LNCAP (cell line): ENCODE data around the gene CACNG8.

Source experiments
- TF ChIP-seq, protein P1 (sequence below): fragments of 450-650 bp; IDR thresholded peaks from 2 replicates; pipeline ENCODE4 v1.5.1; 2017; ENCODE audit warnings: mild to moderate bottlenecking

Gene CACNG8

DNA sequence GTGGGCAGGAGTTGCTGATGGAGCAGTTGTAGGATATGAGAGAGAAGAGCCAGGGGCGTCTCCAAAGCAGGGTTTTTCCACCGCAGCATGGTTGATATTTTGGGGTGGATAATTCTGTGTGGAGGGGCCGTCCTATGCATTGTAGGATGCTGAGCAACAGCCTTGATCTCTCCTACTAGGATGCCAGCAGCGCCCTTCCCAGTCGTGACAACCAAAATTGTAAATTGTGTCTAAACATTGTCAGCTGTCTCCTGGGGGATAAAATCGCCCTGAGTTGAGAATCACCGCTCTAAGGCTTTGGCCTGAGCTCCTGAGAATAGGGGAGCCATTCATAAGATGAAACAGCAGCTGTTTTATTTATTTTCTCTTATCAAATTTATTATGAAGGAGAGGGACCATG, 4.2 kb downstream of the CACNG8 start:
- TF ChIP-seq, protein P1, sequence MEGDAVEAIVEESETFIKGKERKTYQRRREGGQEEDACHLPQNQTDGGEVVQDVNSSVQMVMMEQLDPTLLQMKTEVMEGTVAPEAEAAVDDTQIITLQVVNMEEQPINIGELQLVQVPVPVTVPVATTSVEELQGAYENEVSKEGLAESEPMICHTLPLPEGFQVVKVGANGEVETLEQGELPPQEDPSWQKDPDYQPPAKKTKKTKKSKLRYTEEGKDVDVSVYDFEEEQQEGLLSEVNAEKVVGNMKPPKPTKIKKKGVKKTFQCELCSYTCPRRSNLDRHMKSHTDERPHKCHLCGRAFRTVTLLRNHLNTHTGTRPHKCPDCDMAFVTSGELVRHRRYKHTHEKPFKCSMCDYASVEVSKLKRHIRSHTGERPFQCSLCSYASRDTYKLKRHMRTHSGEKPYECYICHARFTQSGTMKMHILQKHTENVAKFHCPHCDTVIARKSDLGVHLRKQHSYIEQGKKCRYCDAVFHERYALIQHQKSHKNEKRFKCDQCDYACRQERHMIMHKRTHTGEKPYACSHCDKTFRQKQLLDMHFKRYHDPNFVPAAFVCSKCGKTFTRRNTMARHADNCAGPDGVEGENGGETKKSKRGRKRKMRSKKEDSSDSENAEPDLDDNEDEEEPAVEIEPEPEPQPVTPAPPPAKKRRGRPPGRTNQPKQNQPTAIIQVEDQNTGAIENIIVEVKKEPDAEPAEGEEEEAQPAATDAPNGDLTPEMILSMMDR, result no peak

DNA sequence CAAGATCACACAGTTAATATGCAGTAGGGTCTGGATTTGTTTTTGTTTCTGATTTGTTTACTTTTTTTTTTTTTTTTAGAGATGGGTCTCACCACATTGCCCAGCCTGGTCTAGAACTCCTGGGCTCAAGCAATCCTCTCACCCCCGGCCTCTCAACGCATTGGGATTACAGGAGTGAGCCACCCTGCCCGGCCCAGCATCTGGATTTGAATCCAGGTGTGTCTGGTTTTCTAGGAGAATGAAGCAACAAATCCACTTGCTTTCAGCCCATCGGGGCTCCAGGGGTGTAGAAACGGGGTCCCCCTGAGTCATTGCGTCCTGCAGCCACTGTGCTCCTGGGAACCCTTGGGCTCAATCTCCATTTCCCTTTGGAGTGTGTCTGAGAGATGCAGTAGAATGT, 6.6 kb downstream of the CACNG8 start:
- TF ChIP-seq, protein P1, result no peak

DNA sequence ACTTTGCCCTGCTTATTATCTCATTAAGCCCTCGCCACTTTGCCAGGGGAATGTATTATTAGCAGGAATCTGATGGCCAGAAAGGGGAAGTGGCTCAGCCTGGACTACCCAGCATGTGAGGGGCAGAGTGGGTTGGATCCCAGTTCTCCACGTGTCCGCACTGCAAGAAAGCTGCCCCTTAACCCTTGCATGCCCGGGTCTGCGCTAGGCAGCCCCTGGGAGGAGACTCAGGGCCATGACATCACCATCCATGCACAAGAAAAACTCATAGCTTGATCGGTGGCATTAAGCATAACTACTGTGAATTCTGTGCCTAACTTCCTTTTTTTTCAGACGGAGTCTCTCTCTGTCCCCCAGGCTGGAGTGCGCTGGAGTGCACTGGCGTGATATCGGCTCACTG, 8.9 kb downstream of the CACNG8 start:
- TF ChIP-seq, protein P1, result no peak

DNA sequence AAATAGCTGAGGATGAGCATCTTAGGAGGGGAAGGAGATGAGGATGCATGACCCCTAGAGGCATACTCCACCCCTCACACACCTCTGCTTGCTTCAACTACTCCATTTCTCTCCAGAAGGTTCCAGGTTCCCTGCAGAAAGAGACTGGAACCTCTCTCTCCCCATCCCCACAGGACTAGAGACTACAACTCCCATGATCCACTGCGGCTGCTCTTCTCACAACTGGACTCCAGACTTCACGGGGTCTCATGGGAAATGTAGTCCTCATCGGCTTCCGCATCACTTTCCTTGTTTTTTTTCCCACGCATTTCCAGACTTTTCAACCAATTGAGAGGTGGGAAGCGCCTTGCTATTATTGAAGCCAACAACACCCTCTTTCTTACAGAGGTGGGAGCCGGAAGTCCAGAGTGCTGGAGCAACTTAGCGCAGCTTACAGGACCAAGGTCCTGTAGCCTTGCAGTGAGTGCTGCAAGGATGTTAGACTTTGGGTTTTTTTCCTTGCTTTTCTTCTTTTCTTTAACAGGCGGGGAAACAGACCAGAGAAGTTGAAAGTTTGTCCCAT, 14.8 kb downstream of the CACNG8 start:
- TF ChIP-seq, protein P1, result no peak

DNA sequence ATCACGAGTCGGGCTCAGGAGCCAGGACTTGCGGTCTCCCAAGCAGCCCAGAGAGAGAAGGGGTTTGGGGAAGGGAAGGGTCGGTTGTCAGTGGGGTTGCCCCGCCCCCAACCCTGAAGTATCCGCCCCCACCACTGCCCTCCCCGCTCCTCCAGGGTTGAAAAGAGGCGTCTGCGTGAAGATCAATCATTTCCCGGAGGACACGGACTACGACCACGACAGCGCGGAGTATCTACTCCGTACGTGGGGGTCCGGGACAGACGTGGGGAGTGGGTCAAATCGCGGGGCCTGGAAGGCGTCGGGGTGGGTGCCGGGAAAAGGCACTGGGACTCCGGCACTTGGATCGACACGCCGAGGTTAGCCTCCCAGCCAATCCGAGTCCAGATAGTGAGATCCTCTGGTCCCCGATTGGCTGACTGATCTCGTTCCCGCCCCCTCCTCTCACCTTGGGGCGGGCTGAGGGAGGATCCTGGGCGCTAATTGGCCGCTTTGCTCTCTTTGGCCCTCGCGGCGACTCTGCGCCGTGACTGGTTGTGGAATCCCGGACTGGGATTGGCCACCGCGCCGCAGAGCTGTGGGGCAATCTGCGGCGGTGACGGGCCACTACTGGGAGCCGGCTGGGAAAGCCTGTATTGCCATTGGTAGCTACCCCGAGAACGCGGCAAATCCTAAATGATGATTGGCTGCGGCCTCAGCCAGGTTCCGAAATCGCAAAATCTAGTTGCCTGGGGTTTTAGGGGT, 15.4 kb downstream of the CACNG8 start:
- TF ChIP-seq, protein P1, result no peak

DNA sequence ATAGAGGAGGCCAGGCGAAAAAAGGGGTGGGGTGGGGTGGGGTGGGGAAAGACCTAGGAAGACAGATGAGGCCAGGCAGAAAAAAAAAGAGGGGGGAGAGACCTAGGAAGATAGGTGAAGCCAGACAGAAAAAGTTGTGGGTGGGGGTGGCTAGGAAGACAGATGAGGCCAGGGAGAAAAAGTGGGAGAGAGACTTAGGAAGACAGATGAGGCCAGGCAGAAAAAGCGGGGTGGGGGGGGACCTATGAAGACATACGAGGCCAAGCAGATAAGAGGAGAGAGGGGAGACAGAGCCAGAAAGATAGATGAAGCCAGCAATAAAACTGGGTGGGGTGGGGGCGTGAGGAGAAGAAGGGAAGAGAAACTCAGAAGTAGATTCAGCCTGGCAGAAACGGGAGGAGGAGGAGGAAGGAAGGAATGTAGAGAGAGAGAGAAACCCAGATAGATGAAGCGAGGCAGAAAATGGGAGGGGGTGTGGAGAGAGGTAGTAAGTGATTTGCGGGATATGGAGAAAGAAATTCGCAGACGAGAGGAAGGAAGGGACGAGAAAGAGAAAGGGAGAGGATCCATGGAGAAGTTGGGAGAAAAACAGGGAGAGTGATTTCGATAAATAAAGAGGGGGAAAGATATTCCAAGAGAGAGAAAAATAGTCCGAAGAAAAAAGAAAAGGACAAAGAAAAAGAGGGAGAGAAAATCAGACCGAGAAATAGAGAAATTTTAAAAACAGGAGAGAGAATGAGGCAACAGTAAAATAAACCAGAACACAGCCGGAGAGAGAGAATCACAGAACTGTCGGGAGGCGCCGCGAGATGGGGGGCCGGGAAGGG, 16.5 kb downstream of the CACNG8 start:
- TF ChIP-seq, protein P1, result no peak

DNA sequence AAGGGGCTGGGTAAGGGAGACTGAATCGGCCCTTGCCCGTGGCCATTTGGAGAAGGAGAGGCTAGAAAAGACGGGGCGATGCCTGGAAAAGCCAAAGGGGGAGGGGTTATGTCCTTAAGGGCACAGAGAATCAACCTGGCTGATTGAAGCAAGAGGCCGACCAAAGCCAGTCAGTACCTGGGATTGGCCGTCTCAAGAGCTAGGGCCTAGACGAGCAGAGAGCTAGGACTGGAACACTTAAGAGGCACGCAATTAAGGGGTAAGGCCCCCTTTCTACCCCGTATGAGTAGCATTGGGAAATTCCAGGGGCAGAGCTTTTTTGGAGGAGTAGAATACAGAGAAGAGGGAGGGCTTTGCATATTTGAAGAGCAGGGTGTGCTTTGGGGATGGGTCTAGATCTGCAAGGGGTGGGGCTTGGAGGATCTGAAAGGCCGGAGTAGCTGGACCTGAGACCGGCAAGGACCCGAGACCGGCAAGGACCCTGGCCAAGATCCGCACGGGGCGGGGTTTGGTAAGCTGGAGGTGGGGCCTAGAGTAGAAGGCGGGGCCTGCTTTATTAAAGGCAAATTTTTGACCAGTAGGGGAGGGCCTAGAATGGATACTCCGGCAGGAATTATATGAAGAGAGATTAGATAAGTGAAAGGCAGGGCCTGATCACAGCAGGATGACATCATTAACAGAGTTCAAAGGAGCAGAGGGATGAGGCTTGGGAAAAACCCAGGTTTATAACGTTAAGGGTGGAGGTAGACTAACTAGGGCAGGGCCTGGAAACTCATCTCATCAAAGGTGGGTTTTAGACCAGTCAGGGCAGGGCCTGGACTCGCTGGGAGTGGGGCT, 18.0 kb downstream of the CACNG8 start:
- TF ChIP-seq, protein P1, result no peak
